ENCODE measurements around the gene MRO. TPM values are rescaled to one million over a fixed set of nuclear protein-coding genes. Genes with fewer than 3 reads are reported as not detected.

The MRO gene
- total and polyA plus RNA-seq, 2 of the 8 experiments (the other 6 are each of a cell fraction or from before 2014, with no cell fraction given) = 0.65 to 1.0 TPM

GRCh38 chr18:50751947-50752346 is 67.9 kb downstream of the MRO start:
- no peak overlapping the region for H2BK5ac ChIP-seq (ENCODE audit: low read depth, low read length)
- no peak overlapping the region for H3K4me2 ChIP-seq (ENCODE audit: insufficient read depth in 1 of 2, low read depth in 2 of 2, low read length in 2 of 2)
- H3K14ac ChIP-seq (ENCODE audit: insufficient read length) = no peak overlapping the region
- no peak overlapping the region for H2AFZ ChIP-seq (ENCODE audit: low read length)
- H3K79me2 ChIP-seq (ENCODE audit: control insufficient read depth in 1 of 2, insufficient read depth in 2 of 2, low read length in 2 of 2) = no peaks in the 10 kb centered on the region
- no peak overlapping the region for H3K4me3 ChIP-seq (ENCODE audit: extremely low read depth in 1 of 4, insufficient read depth in 2 of 4, low read depth in 3 of 4, low read length in 4 of 4)
- WGBS, 2 experiments (ENCODE audit: extremely low coverage in 1 of 2, insufficient coverage in 1 of 2, insufficient read length in 1 of 2, insufficient replicate concordance in 2 of 2, low coverage in 1 of 2, low lambda C conversion rate in 2 of 2, missing lambda C conversion rate in 1 of 2) = 100% methylated on average over 1 of the region's 1 CpG; no CpG with 5 or more reads in 1 of the 2 experiments
- no peak overlapping the region for H3K18ac ChIP-seq (ENCODE audit: extremely low read depth, low read length)
- no peak overlapping the region for H3K56ac ChIP-seq (replicated peaks; ENCODE audit: insufficient read length, low read depth, low read length)
- FAIRE-seq (no peak), DNase-seq (ENCODE audit: low read depth in 1 of 2, low spot score in 2 of 2) (no peak)
- CTCF ChIA-PET (ENCODE audit: partially characterized antibody) = no interaction called here
- TF ChIP-seq RNF2 (IDR thresholded peaks at IDR 0.05; ENCODE audit: borderline replicate concordance, low read depth, low read length, missing control alignments, poor library complexity, severe bottlenecking) (no peak), HDAC2 (IDR thresholded peaks at IDR 0.05; ENCODE audit: borderline replicate concordance in 1 of 2, low read depth in 2 of 2, low read length in 2 of 2) (no peak), EGR1 (IDR thresholded peaks at IDR 0.05; ENCODE audit: borderline replicate concordance, low read depth, low read length) (no peak), SP1 (IDR thresholded peaks at IDR 0.05; ENCODE audit: low read depth, low read length) (no peak), MAFK (IDR thresholded peaks at IDR 0.05; ENCODE audit: low read depth, low read length) (no peak), EZH2 (IDR thresholded peaks at IDR 0.05; ENCODE audit: low read depth, low read length, severe bottlenecking) (no peak), BACH1 (IDR thresholded peaks at IDR 0.05; ENCODE audit: low read length) (no peak), CTCF (IDR thresholded peaks at IDR 0.05; ENCODE audit: control extremely low read depth in 1 of 3, insufficient read depth in 1 of 3, low read depth in 1 of 3, low read length in 3 of 3) (no peak)
- 0 out of 4 replicates have a peak, but pooled peaks cover 0 to 5% of the 10 kb centered on the region in 2 experiments for H3K9me3 ChIP-seq (ENCODE audit: insufficient read depth in 2 of 2, low read depth in 1 of 2, low read length in 1 of 2)
- H3K9ac ChIP-seq (replicated peaks in 1 of 4; ENCODE audit: extremely low read depth in 1 of 4, low read depth in 3 of 4, low read length in 3 of 4) = no peak overlapping the region
- H2BK20ac ChIP-seq (ENCODE audit: low read length) = no peak overlapping the region
- H2BK15ac ChIP-seq (ENCODE audit: low read length) = no peak overlapping the region
- H3K36me3 ChIP-seq (ENCODE audit: control insufficient read depth in 2 of 4, insufficient read depth in 4 of 4, low read length in 3 of 4) = no peaks in the 10 kb centered on the region; a peak in 1 of 8 replicates
- H3K27ac ChIP-seq (ENCODE audit: low read depth, low read length) = no peak overlapping the region
- no peak overlapping the region for H3K23ac ChIP-seq (ENCODE audit: insufficient read length)
- H3K27me3 ChIP-seq (replicated peaks in 1 of 4; ENCODE audit: control insufficient read depth in 3 of 4, extremely low read depth in 1 of 4, insufficient read depth in 3 of 4, low read length in 3 of 4) = no peaks in the 10 kb centered on the region
- no peak overlapping the region for H2AK5ac ChIP-seq (ENCODE audit: low read depth, low read length)
- no peak overlapping the region for H4K5ac ChIP-seq (ENCODE audit: insufficient read length, low read depth, low read length)
- POLR2A ChIA-PET (ENCODE audit: partially characterized antibody) = no interaction called here
- H2BK12ac ChIP-seq (ENCODE audit: low read depth, low read length) = no peak overlapping the region
- no peaks in the 10 kb centered on the region for H4K20me1 ChIP-seq (replicated peaks in 1 of 2; ENCODE audit: control insufficient read depth in 1 of 2, insufficient read depth in 2 of 2, low read length in 2 of 2)
- no peak overlapping the region for H4K8ac ChIP-seq (ENCODE audit: extremely low read depth, insufficient read depth, low read length)
- no peak overlapping the region for H2BK120ac ChIP-seq (replicated peaks; ENCODE audit: low read depth, low read length)
- H3K4me1 ChIP-seq (replicated peaks in 1 of 4; ENCODE audit: control insufficient read depth in 3 of 4, insufficient read depth in 4 of 4, low read length in 3 of 4) = peaks cover 3 to 18% (median 12%) of the 10 kb centered on the region in 4 experiments; a peak in 5 of 7 replicates
- no peak overlapping the region for H4K91ac ChIP-seq (replicated peaks; ENCODE audit: insufficient read length, low read length)
- H3K79me1 ChIP-seq (ENCODE audit: low read depth, low read length) = no peaks in the 10 kb centered on the region
- H3K23me2 ChIP-seq (ENCODE audit: low read depth, low read length) = no peaks in the 10 kb centered on the region
- H3K4ac ChIP-seq (replicated peaks; ENCODE audit: insufficient read length, low read depth, low read length) = no peak overlapping the region
